HepG2 (cell line): ENCODE results near the gene POGLUT3. TPM values are rescaled to one million over a fixed set of nuclear protein-coding genes. Genes with fewer than 3 reads are reported as not detected.

Experiments used
- ATAC-seq: fragments of 200-7000 bp; cut with Tn5 transposase; 3 replicates; pipeline ENCODE4 v1.9.1; 2020; ENCODE audit warnings: mild to moderate bottlenecking, moderate library complexity
- BruUV-seq: library from RNA; stranded (reverse); fragments of 400-500 nt; replicated peaks from 2 replicates; lab custom pipeline; 2021; lab: Mats Ljungman, UMichigan
- CTCF ChIA-PET: fragments of 300-600 bp; formaldehyde crosslinking; extraction: SDS; loops from one replicate; lab custom pipeline; 2021; ENCODE audit warnings: low total read pairs, inconsistent platforms, low intra/inter-chr PET ratio; lab: Yijun Ruan, JAX
- POLR2A ChIA-PET: fragments of 350-600 bp; sonication (Branson Sonifier 250); formaldehyde crosslinking; loops from one replicate; lab custom pipeline; 2020; ENCODE audit warnings: antibody characterized with exemption, inconsistent platforms; lab: Yijun Ruan, JAX
- DNase-seq: peaks from one replicate; pipeline ENCODE4 v3.0.0-alpha.2; 2015; ENCODE audit warnings: low spot score
- FAIRE-seq: peaks from 3 replicates; lab custom pipeline; 2011; peaks lifted over from hg19 to GRCh38; lab: Jason Lieb, UNC
- H2AFZ ChIP-seq: one replicate; pipeline ENCODE4 v1.6.1; 2011; ENCODE audit warnings: low read length, inconsistent platforms
- H3K27ac ChIP-seq: fragments of 300-600 bp; 3 replicates; pipeline ENCODE4 v1.8.0; 2011; ENCODE audit warnings: mixed run types, mild to moderate bottlenecking, mixed read lengths, low read length, inconsistent platforms; ENCODE audit not compliant: insufficient read depth; ENCODE audit errors: extremely low read length
- H3K27me3 ChIP-seq, 2 experiments: fragments of 200-600 bp in 1 of 2; 2 replicates in 1 of 2; 3 replicates in 1 of 2; pipeline versions ENCODE4 v1.6.0 to v1.8.0; 2011; ENCODE audit warnings: low read length in 2 of 2, mild to moderate bottlenecking in 2 of 2, moderate library complexity in 2 of 2, inconsistent platforms in 1 of 2; ENCODE audit not compliant: insufficient read depth in 2 of 2, control insufficient read depth in 1 of 2
- H3K36me3 ChIP-seq, 2 experiments: fragments of 200-600 bp in 1 of 2; replicated peaks in 1 of 2; 2 replicates in 1 of 2; 3 replicates in 1 of 2; pipeline versions ENCODE4 v1.5.1 to v1.8.0; 2011; ENCODE audit warnings: low read length in 2 of 2, inconsistent platforms in 1 of 2; ENCODE audit not compliant: insufficient read depth in 2 of 2, control insufficient read depth in 1 of 2
- H3K4me1 ChIP-seq: 2 replicates; pipeline ENCODE4 v1.5.1; 2012; ENCODE audit warnings: low read length, inconsistent platforms; ENCODE audit not compliant: insufficient read depth
- H3K4me2 ChIP-seq: 2 replicates; pipeline ENCODE4 v1.6.0; 2011; ENCODE audit warnings: low read depth, low read length, inconsistent platforms
- H3K4me3 ChIP-seq, 3 experiments: fragments of 200-600 bp in 1 of 3; sonication (generic), shearing (Covaris generic) in 1 of 3; replicated peaks in 1 of 3; 2 replicates each; pipeline ENCODE4 v1.5.1; 2011 to 2016; ENCODE audit warnings: low read length in 3 of 3, inconsistent platforms in 2 of 3, low read depth in 2 of 3, mild to moderate bottlenecking in 2 of 3, control low read depth in 1 of 3, mixed read lengths in 1 of 3; ENCODE audit not compliant: insufficient read depth in 1 of 3
- H3K79me2 ChIP-seq: one replicate; pipeline ENCODE4 v1.6.1; 2011; ENCODE audit warnings: low read length, inconsistent platforms; ENCODE audit not compliant: insufficient read depth
- H3K9ac ChIP-seq: 2 replicates; pipeline ENCODE4 v1.6.0; 2011; ENCODE audit warnings: mild to moderate bottlenecking, low read depth, low read length, inconsistent platforms; ENCODE audit not compliant: insufficient read depth
- H3K9me3 ChIP-seq: 2 replicates; pipeline ENCODE4 v1.5.1; 2012; ENCODE audit warnings: mild to moderate bottlenecking, low read length
- H4K20me1 ChIP-seq: 2 replicates; pipeline ENCODE4 v1.6.0; 2011; ENCODE audit warnings: inconsistent platforms, mild to moderate bottlenecking, low read length, moderate library complexity; ENCODE audit not compliant: insufficient read depth
- HMGXB4 ChIP-seq, 2 experiments: sonication (generic) in 1 of 2; formaldehyde crosslinking in 1 of 2; IDR thresholded peaks; 2 replicates each; pipeline versions ENCODE4 v1.4.0 to v1.6.1; 2018 to 2020; ENCODE audit warnings: missing genetic modification reagents in 2 of 2, borderline replicate concordance in 1 of 2, low read depth in 1 of 2, mild to moderate bottlenecking in 1 of 2, missing biosample characterization in 1 of 2
- ZSCAN9 ChIP-seq: IDR thresholded peaks from 2 replicates; pipeline ENCODE4 v1.6.1; 2016; ENCODE audit warnings: borderline replicate concordance
- WGBS: methylation state at CpG from one replicate; pipeline ENCODE4 v1.1.6; 2017; ENCODE audit warnings: low lambda C conversion rate; 5-methylcytosine and 5-hydroxymethylcytosine counted together
- in situ Hi-C: cut with HindIII; loops from 2 replicates; pipeline ENCODE4 v1.10.0; 2017; ENCODE audit warnings: low pct_unique_long_range_greater_than_20kb; ENCODE audit not compliant: extremely low pct_ligation_motif_present
- intact Hi-C: fragments of 100-400 bp; cut with micrococcal nuclease; formaldehyde crosslinking; loops from one replicate; pipeline ENCODE4 v1.10.0; 2022; ENCODE audit not compliant: unreplicated experiment
- polyA plus RNA-seq, 8 experiments: library from polyadenylated mRNA; depleted of rRNA in 3 of 8; stranded (reverse) in 7 of 8; unstranded in 1 of 8; fragments of >200 nt; fragmentation: Illumina TruSeq in 4 of 8; extraction: Trizol in 4 of 8; gene quantifications; 2 replicates each; pipeline versions ENCODE4 v1.2.1 to v1.2.3, GENCODE V29; 2011 to 2016; ENCODE audit warnings: low read depth in 4 of 8, missing spikeins in 1 of 8, mixed read lengths in 1 of 8; ENCODE audit not compliant: insufficient read depth in 1 of 8
- total RNA-seq, 5 experiments: library from RNA; depleted of rRNA; stranded (reverse); fragments of >200 nt; fragmentation: Illumina TruSeq; extraction: Trizol; gene quantifications; 2 replicates each; pipeline ENCODE4 v1.2.3, GENCODE V29; 2016; ENCODE audit warnings: low read depth in 1 of 5
- TF ChIP-seq, protein P1 (sequence below): sonication (generic); formaldehyde crosslinking; IDR thresholded peaks from 2 replicates; pipeline ENCODE4 v1.4.0; 2020; ENCODE audit warnings: missing genetic modification reagents, borderline replicate concordance
- TF ChIP-seq, protein P2 (sequence below): sonication (generic); formaldehyde crosslinking; IDR thresholded peaks from 2 replicates; pipeline ENCODE4 v1.4.0; 2020; ENCODE audit warnings: missing genetic modification reagents, borderline replicate concordance

POGLUT3 gene
- total and polyA plus RNA-seq, 2 of the 13 experiments (the other 11 are each of a cell fraction or from before 2014, with no cell fraction given): 14.3 to 22.0 TPM

DNA sequence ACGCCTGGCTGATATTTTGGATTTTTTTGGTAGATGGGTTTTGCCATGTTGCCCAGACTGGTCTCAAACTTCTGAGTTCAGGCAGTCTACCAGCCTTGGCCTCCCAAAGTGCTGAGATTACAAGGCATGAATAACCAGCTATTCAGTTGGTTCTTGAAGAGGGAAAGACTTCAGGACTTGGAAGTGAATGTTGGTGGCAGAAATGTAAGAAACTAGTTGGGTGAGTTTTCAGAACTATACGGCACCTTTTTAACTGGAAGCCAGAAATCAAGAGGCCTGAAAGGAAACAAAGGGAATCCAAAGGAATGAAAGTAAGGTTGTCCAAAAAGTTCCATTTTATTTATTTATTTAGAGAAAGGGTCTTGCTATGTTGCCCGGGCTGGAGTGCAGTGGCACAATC lies 2.9 kb downstream of the POGLUT3 start:
- no peaks in the 10 kb centered on the region for H3K27me3 ChIP-seq
- FAIRE-seq: no peak
- intact Hi-C loops: loop anchor here (5.0 to 10.0 kb wide), 2 partner anchors 99 to 142 kb away; partner anchors contain the start of gene EXPH5

More for the DNA sequence above, 2.9 kb downstream of the POGLUT3 start:
- H3K4me1 ChIP-seq: peaks cover 26% of the 10 kb centered on the region
- TF ChIP-seq HMGXB4 (CRISPR knock-in tag; IDR thresholded peaks at IDR 0.05; ENCODE audit: borderline replicate concordance in 1 of 2, low read depth in 1 of 2) (no peak), ZSCAN9 (CRISPR knock-in tag) (no peak)
- TF ChIP-seq, protein P1, sequence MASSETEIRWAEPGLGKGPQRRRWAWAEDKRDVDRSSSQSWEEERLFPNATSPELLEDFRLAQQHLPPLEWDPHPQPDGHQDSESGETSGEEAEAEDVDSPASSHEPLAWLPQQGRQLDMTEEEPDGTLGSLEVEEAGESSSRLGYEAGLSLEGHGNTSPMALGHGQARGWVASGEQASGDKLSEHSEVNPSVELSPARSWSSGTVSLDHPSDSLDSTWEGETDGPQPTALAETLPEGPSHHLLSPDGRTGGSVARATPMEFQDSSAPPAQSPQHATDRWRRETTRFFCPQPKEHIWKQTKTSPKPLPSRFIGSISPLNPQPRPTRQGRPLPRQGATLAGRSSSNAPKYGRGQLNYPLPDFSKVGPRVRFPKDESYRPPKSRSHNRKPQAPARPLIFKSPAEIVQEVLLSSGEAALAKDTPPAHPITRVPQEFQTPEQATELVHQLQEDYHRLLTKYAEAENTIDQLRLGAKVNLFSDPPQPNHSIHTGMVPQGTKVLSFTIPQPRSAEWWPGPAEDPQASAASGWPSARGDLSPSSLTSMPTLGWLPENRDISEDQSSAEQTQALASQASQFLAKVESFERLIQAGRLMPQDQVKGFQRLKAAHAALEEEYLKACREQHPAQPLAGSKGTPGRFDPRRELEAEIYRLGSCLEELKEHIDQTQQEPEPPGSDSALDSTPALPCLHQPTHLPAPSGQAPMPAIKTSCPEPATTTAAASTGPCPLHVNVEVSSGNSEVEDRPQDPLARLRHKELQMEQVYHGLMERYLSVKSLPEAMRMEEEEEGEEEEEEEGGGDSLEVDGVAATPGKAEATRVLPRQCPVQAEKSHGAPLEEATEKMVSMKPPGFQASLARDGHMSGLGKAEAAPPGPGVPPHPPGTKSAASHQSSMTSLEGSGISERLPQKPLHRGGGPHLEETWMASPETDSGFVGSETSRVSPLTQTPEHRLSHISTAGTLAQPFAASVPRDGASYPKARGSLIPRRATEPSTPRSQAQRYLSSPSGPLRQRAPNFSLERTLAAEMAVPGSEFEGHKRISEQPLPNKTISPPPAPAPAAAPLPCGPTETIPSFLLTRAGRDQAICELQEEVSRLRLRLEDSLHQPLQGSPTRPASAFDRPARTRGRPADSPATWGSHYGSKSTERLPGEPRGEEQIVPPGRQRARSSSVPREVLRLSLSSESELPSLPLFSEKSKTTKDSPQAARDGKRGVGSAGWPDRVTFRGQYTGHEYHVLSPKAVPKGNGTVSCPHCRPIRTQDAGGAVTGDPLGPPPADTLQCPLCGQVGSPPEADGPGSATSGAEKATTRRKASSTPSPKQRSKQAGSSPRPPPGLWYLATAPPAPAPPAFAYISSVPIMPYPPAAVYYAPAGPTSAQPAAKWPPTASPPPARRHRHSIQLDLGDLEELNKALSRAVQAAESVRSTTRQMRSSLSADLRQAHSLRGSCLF (CRISPR knock-in tag): no peak
- TF ChIP-seq, protein P2, sequence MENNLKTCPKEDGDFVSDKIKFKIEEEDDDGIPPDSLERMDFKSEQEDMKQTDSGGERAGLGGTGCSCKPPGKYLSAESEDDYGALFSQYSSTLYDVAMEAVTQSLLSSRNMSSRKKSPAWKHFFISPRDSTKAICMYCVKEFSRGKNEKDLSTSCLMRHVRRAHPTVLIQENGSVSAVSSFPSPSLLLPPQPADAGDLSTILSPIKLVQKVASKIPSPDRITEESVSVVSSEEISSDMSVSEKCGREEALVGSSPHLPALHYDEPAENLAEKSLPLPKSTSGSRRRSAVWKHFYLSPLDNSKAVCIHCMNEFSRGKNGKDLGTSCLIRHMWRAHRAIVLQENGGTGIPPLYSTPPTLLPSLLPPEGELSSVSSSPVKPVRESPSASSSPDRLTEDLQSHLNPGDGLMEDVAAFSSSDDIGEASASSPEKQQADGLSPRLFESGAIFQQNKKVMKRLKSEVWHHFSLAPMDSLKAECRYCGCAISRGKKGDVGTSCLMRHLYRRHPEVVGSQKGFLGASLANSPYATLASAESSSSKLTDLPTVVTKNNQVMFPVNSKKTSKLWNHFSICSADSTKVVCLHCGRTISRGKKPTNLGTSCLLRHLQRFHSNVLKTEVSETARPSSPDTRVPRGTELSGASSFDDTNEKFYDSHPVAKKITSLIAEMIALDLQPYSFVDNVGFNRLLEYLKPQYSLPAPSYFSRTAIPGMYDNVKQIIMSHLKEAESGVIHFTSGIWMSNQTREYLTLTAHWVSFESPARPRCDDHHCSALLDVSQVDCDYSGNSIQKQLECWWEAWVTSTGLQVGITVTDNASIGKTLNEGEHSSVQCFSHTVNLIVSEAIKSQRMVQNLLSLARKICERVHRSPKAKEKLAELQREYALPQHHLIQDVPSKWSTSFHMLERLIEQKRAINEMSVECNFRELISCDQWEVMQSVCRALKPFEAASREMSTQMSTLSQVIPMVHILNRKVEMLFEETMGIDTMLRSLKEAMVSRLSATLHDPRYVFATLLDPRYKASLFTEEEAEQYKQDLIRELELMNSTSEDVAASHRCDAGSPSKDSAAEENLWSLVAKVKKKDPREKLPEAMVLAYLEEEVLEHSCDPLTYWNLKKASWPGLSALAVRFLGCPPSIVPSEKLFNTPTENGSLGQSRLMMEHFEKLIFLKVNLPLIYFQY: no peak
- DNase-seq (no peak), ATAC-seq (no peak)
- H2AFZ ChIP-seq: no peak overlapping the region
- BruUV-seq: no TSS peak
- in situ Hi-C loops: no loop called here
- H3K4me3 ChIP-seq: no peak overlapping the region
- WGBS: 98% methylated on average over 3 of the region's 3 CpGs
- H3K27ac ChIP-seq: no peak overlapping the region
- H4K20me1 ChIP-seq: no peaks in the 10 kb centered on the region
- CTCF ChIA-PET: no interaction called here
- no peaks in the 10 kb centered on the region; a peak in 1 of 5 replicates for H3K36me3 ChIP-seq
- H3K4me2 ChIP-seq: no peak overlapping the region
- POLR2A ChIA-PET: no interaction called here
- no peaks in the 10 kb centered on the region for H3K9me3 ChIP-seq
- H3K79me2 ChIP-seq: no peaks in the 10 kb centered on the region
- H3K9ac ChIP-seq: no peak overlapping the region
